GM23338 (cell line): Measurements from ENCODE around the gene CMYA5. TPM values are rescaled to one million over a fixed set of nuclear protein-coding genes. Genes with fewer than 3 reads are reported as not detected.

Experiments
- ATAC-seq: fragments of 200-7000 bp; cut with Tn5 transposase; 3 replicates; pipeline ENCODE4 v1.9.1; 2020
- DNase-seq: peaks from one replicate; pipeline ENCODE4 v3.0.0-alpha.2; 2015; ENCODE audit warnings: low spot score
- H2AFZ ChIP-seq: fragments of 200-600 bp; sonication (generic); 2 replicates; pipeline ENCODE4 v1.8.0; 2016; ENCODE audit warnings: antibody characterized with exemption, mild to moderate bottlenecking, moderate library complexity
- H3F3A ChIP-seq: fragments of 200-600 bp; sonication (generic); replicated peaks from 2 replicates; pipeline ENCODE4 v1.8.0; 2017; ENCODE audit warnings: antibody characterized with exemption, mixed run types, low read depth
- H3K27ac ChIP-seq: fragments of 200-600 bp; sonication (generic); 2 replicates; pipeline ENCODE4 v1.6.1; 2016; ENCODE audit warnings: low read depth
- H3K27me3 ChIP-seq: fragments of 200-600 bp; sonication (generic); 2 replicates; pipeline ENCODE4 v1.8.0; 2016; ENCODE audit warnings: mild to moderate bottlenecking, mixed run types, moderate library complexity; ENCODE audit not compliant: insufficient read depth
- H3K36me3 ChIP-seq: fragments of 200-600 bp; sonication (generic); 2 replicates; pipeline ENCODE4 v1.8.0; 2016; ENCODE audit warnings: mild to moderate bottlenecking; ENCODE audit not compliant: insufficient read depth
- H3K4me1 ChIP-seq: fragments of 200-600 bp; sonication (generic); 2 replicates; pipeline ENCODE4 v1.8.0; 2016; ENCODE audit warnings: mild to moderate bottlenecking, moderate library complexity; ENCODE audit not compliant: insufficient read depth
- H3K4me2 ChIP-seq: fragments of 200-600 bp; sonication (generic); 2 replicates; pipeline ENCODE4 v1.7.1; 2017; ENCODE audit warnings: mixed run types
- H3K4me3 ChIP-seq: fragments of 200-600 bp; sonication (generic); 2 replicates; pipeline ENCODE4 v1.6.1; 2016; ENCODE audit warnings: mixed run types
- H3K79me2 ChIP-seq: fragments of 200-600 bp; sonication (generic); replicated peaks from 2 replicates; pipeline ENCODE4 v1.8.0; 2017; ENCODE audit warnings: mild to moderate bottlenecking; ENCODE audit not compliant: insufficient read depth
- H3K9me2 ChIP-seq: fragments of 200-600 bp; sonication (generic); 2 replicates; pipeline ENCODE4 v1.8.0; 2017; ENCODE audit not compliant: insufficient read depth
- H4K20me1 ChIP-seq: fragments of 200-600 bp; sonication (generic); replicated peaks from 2 replicates; pipeline ENCODE4 v1.8.0; 2017; ENCODE audit warnings: mild to moderate bottlenecking; ENCODE audit not compliant: insufficient read depth
- H3K27ac Mint-ChIP-seq: 2 replicates; pipeline ENCODE4 v1.8.0; 2020; ENCODE audit warnings: inconsistent platforms, mild to moderate bottlenecking, moderate library complexity, mixed read lengths
- H3K27me3 Mint-ChIP-seq: 3 replicates; pipeline ENCODE4 v1.8.0; 2022; ENCODE audit warnings: low read depth, mild to moderate bottlenecking, moderate library complexity, mixed read lengths, inconsistent platforms; ENCODE audit not compliant: insufficient read depth, poor library complexity
- H3K36me3 Mint-ChIP-seq: 3 replicates; pipeline ENCODE4 v1.8.0; 2021; ENCODE audit warnings: low read depth, mild to moderate bottlenecking, inconsistent platforms, moderate library complexity, mixed read lengths
- H3K4me1 Mint-ChIP-seq: 3 replicates; pipeline ENCODE4 v1.8.0; 2020; ENCODE audit warnings: mild to moderate bottlenecking, inconsistent platforms, mixed read lengths
- H3K4me3 Mint-ChIP-seq: 3 replicates; pipeline ENCODE4 v1.8.0; 2021; ENCODE audit warnings: moderate library complexity, mild to moderate bottlenecking, inconsistent platforms, mixed read lengths
- H3K9me3 Mint-ChIP-seq: 3 replicates; pipeline ENCODE4 v1.8.0; 2020; ENCODE audit warnings: moderate library complexity, mild to moderate bottlenecking, inconsistent platforms, mixed read lengths
- CREB1 ChIP-seq: fragments of 250-450 bp; sonication (Bioruptor Pico); IDR thresholded peaks from 2 replicates; pipeline ENCODE4 v1.5.0; 2020; ENCODE audit warnings: low read depth, mild to moderate bottlenecking, moderate library complexity
- CTCF ChIP-seq, 2 experiments: fragments of 200-600 bp in 1 of 2; sonication (generic) in 1 of 2; conservative IDR thresholded peaks; 2 replicates each; pipeline versions ENCODE4 v1.5.1 to v1.6.1; 2016 to 2017; ENCODE audit warnings: antibody characterized with exemption in 2 of 2, low read depth in 2 of 2, mild to moderate bottlenecking in 2 of 2, moderate library complexity in 1 of 2
- ETS1 ChIP-seq: IDR thresholded peaks from 2 replicates; pipeline ENCODE4 v1.6.1; 2016; ENCODE audit warnings: antibody characterized with exemption
- EZH2 ChIP-seq: fragments of 200-600 bp; sonication (generic); IDR thresholded peaks from one replicate; pipeline ENCODE4 v1.8.0; 2017; ENCODE audit warnings: antibody characterized with exemption, mild to moderate bottlenecking, low read depth; ENCODE audit not compliant: unreplicated experiment
- EZH2phosphoT487 ChIP-seq: fragments of 200-600 bp; sonication (generic); IDR thresholded peaks from one replicate; pipeline ENCODE4 v1.8.1; 2018; ENCODE audit warnings: antibody characterized with exemption; ENCODE audit not compliant: unreplicated experiment
- JUNB ChIP-seq: IDR thresholded peaks from one replicate; pipeline ENCODE4 v1.6.1; 2016; ENCODE audit warnings: antibody characterized with exemption; ENCODE audit not compliant: unreplicated experiment
- NANOG ChIP-seq: IDR thresholded peaks from 2 replicates; pipeline ENCODE4 v1.6.1; 2016; ENCODE audit warnings: antibody characterized with exemption, borderline replicate concordance
- POLR2AphosphoS5 ChIP-seq: IDR thresholded peaks from 2 replicates; pipeline ENCODE4 v1.6.1; 2016; ENCODE audit warnings: antibody characterized with exemption, low read depth
- STAT1 ChIP-seq: IDR thresholded peaks from one replicate; pipeline ENCODE4 v1.6.1; 2016; ENCODE audit warnings: antibody characterized with exemption; ENCODE audit not compliant: unreplicated experiment
- ZNF114 ChIP-seq: fragments of 250-450 bp; sonication (Bioruptor Pico); IDR thresholded peaks from 2 replicates; pipeline ENCODE4 v1.5.0; 2020; ENCODE audit warnings: mild to moderate bottlenecking, moderate library complexity
- ZNF331 ChIP-seq: fragments of 250-450 bp; sonication (Bioruptor Pico); IDR thresholded peaks from 2 replicates; pipeline ENCODE4 v1.5.0; 2020; ENCODE audit warnings: low read depth, mild to moderate bottlenecking, moderate library complexity
- polyA plus RNA-seq: library from polyadenylated mRNA; unstranded; fragments of >200 nt; fragmentation: Nextera tagmentation; extraction: Ambion mirVana; gene quantifications from 2 replicates; pipeline ENCODE4 v1.2.1, GENCODE V29; 2016
- total RNA-seq: library from RNA; depleted of rRNA; stranded (reverse); fragments of >200 nt; shearing (Covaris generic); gene quantifications from 2 replicates; pipeline ENCODE4 v1.2.3, GENCODE V29; 2014
- TF ChIP-seq, protein P1 (sequence below): IDR thresholded peaks from one replicate; pipeline ENCODE4 v1.6.1; 2018; ENCODE audit warnings: antibody characterized with exemption; ENCODE audit not compliant: unreplicated experiment
- TF ChIP-seq, protein P2 (sequence below): fragments of 250-450 bp; sonication (Bioruptor Pico); IDR thresholded peaks from 2 replicates; pipeline ENCODE4 v1.5.0; 2020; ENCODE audit warnings: mild to moderate bottlenecking, moderate library complexity

The CMYA5 gene
- total and polyA plus RNA-seq, 2 experiments from 2014 or later: 0.45 to 0.49 TPM

- DNase-seq (no peak), ATAC-seq (no peak)
- no peaks in the 10 kb centered on the region for H3K4me1 Mint-ChIP-seq
- Histone ChIP-seq H4K20me1 (no peaks in the 10 kb centered on the region), H3K36me3 (no peaks in the 10 kb centered on the region), H3K79me2 (no peaks in the 10 kb centered on the region), H3K4me1 (no peaks in the 10 kb centered on the region), H3K27me3 (no peaks in the 10 kb centered on the region), H2AFZ (no peak overlapping the region), H3K4me2 (no peak overlapping the region), H3K4me3 (no peak overlapping the region), H3K27ac (no peak overlapping the region), H3K9me2 (no peaks in the 10 kb centered on the region; the same call in 1 of the 2 replicates), H3F3A (no peaks in the 10 kb centered on the region)
- peaks cover 4% of the 10 kb centered on the region; the same call in 2 of the 3 replicates for H3K9me3 Mint-ChIP-seq
- H3K27me3 Mint-ChIP-seq: no peaks in the 10 kb centered on the region
- no peaks in the 10 kb centered on the region for H3K36me3 Mint-ChIP-seq
- no peak overlapping the region for H3K27ac Mint-ChIP-seq
- H3K4me3 Mint-ChIP-seq: no peak overlapping the region
- TF ChIP-seq POLR2AphosphoS5 (no peak), EZH2 (no peak), NANOG (no peak), ZNF114 (CRISPR knock-in tag) (no peak), ZNF331 (CRISPR knock-in tag) (no peak), ETS1 (no peak), CREB1 (CRISPR knock-in tag) (no peak), CTCF (conservative IDR thresholded peaks at IDR 0.05; ENCODE audit: low read depth in 2 of 2) (no peak), STAT1 (no peak), EZH2phosphoT487 (no peak), JUNB (no peak)
- TF ChIP-seq, protein P1, sequence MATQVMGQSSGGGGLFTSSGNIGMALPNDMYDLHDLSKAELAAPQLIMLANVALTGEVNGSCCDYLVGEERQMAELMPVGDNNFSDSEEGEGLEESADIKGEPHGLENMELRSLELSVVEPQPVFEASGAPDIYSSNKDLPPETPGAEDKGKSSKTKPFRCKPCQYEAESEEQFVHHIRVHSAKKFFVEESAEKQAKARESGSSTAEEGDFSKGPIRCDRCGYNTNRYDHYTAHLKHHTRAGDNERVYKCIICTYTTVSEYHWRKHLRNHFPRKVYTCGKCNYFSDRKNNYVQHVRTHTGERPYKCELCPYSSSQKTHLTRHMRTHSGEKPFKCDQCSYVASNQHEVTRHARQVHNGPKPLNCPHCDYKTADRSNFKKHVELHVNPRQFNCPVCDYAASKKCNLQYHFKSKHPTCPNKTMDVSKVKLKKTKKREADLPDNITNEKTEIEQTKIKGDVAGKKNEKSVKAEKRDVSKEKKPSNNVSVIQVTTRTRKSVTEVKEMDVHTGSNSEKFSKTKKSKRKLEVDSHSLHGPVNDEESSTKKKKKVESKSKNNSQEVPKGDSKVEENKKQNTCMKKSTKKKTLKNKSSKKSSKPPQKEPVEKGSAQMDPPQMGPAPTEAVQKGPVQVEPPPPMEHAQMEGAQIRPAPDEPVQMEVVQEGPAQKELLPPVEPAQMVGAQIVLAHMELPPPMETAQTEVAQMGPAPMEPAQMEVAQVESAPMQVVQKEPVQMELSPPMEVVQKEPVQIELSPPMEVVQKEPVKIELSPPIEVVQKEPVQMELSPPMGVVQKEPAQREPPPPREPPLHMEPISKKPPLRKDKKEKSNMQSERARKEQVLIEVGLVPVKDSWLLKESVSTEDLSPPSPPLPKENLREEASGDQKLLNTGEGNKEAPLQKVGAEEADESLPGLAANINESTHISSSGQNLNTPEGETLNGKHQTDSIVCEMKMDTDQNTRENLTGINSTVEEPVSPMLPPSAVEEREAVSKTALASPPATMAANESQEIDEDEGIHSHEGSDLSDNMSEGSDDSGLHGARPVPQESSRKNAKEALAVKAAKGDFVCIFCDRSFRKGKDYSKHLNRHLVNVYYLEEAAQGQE: no peak
- TF ChIP-seq, protein P2, sequence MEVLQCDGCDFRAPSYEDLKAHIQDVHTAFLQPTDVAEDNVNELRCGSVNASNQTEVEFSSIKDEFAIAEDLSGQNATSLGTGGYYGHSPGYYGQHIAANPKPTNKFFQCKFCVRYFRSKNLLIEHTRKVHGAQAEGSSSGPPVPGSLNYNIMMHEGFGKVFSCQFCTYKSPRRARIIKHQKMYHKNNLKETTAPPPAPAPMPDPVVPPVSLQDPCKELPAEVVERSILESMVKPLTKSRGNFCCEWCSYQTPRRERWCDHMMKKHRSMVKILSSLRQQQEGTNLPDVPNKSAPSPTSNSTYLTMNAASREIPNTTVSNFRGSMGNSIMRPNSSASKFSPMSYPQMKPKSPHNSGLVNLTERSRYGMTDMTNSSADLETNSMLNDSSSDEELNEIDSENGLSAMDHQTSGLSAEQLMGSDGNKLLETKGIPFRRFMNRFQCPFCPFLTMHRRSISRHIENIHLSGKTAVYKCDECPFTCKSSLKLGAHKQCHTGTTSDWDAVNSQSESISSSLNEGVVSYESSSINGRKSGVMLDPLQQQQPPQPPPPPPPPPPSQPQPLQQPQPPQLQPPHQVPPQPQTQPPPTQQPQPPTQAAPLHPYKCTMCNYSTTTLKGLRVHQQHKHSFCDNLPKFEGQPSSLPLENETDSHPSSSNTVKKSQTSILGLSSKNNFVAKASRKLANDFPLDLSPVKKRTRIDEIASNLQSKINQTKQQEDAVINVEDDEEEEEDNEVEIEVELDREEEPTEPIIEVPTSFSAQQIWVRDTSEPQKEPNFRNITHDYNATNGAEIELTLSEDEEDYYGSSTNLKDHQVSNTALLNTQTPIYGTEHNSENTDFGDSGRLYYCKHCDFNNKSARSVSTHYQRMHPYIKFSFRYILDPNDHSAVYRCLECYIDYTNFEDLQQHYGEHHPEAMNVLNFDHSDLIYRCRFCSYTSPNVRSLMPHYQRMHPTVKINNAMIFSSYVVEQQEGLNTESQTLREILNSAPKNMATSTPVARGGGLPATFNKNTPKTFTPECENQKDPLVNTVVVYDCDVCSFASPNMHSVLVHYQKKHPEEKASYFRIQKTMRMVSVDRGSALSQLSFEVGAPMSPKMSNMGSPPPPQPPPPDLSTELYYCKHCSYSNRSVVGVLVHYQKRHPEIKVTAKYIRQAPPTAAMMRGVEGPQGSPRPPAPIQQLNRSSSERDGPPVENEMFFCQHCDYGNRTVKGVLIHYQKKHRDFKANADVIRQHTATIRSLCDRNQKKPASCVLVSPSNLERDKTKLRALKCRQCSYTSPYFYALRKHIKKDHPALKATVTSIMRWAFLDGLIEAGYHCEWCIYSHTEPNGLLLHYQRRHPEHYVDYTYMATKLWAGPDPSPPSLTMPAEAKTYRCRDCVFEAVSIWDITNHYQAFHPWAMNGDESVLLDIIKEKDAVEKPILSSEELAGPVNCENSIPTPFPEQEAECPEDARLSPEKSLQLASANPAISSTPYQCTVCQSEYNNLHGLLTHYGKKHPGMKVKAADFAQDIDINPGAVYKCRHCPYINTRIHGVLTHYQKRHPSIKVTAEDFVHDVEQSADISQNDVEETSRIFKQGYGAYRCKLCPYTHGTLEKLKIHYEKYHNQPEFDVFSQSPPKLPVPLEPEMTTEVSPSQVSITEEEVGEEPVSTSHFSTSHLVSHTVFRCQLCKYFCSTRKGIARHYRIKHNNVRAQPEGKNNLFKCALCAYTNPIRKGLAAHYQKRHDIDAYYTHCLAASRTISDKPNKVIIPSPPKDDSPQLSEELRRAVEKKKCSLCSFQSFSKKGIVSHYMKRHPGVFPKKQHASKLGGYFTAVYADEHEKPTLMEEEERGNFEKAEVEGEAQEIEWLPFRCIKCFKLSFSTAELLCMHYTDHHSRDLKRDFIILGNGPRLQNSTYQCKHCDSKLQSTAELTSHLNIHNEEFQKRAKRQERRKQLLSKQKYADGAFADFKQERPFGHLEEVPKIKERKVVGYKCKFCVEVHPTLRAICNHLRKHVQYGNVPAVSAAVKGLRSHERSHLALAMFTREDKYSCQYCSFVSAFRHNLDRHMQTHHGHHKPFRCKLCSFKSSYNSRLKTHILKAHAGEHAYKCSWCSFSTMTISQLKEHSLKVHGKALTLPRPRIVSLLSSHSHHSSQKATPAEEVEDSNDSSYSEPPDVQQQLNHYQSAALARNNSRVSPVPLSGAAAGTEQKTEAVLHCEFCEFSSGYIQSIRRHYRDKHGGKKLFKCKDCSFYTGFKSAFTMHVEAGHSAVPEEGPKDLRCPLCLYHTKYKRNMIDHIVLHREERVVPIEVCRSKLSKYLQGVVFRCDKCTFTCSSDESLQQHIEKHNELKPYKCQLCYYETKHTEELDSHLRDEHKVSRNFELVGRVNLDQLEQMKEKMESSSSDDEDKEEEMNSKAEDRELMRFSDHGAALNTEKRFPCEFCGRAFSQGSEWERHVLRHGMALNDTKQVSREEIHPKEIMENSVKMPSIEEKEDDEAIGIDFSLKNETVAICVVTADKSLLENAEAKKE: no peak
Measured at GRCh38 chr5:79820648-79821047, 131.0 kb downstream of the CMYA5 start.
